ENCODE measurements around the gene KLHL17.

Gene KLHL17

DNA sequence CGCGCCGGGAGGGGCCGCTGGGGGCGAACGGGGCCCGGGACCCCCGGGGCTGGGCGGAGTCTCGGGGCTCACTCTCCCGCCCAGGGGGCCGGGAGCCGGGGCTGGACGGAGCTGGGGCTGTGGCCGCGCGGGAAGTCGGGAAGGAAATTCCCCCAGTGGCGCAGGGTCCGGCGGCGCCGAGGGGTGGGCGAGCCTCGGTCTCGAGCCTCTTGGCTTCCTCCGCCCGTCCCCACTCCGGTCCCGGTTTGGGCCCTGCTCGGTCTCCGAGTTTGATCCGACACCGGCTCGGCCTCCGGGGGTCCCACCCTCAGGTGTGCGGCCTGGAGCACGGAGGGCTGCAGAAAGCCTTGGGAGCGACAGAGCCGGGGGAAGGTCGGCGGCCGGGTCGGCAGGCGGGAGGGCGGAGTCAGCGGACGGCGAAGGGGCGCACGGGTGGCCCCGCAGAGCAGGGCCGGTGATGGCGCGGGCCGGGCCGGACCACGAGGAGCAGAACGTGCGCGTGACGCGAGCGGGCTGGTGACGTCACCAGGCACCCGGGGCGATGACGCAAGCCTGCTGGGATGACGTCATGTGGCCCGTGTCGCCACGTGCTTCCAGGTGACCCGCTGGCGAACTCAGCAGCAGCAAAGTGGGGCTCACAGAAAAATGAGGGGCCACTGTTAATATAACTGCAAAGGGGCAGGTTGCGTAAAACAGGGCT is 40.1 kb downstream of the KLHL17 start:
- TF ChIP-seq, protein P1, sequence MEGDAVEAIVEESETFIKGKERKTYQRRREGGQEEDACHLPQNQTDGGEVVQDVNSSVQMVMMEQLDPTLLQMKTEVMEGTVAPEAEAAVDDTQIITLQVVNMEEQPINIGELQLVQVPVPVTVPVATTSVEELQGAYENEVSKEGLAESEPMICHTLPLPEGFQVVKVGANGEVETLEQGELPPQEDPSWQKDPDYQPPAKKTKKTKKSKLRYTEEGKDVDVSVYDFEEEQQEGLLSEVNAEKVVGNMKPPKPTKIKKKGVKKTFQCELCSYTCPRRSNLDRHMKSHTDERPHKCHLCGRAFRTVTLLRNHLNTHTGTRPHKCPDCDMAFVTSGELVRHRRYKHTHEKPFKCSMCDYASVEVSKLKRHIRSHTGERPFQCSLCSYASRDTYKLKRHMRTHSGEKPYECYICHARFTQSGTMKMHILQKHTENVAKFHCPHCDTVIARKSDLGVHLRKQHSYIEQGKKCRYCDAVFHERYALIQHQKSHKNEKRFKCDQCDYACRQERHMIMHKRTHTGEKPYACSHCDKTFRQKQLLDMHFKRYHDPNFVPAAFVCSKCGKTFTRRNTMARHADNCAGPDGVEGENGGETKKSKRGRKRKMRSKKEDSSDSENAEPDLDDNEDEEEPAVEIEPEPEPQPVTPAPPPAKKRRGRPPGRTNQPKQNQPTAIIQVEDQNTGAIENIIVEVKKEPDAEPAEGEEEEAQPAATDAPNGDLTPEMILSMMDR (IDR thresholded peaks at IDR 0.05) = no peak
- no peaks in the 10 kb centered on the region for H3K27me3 ChIP-seq (ENCODE audit: control insufficient read depth, insufficient read depth, low read length)
- no peaks in the 10 kb centered on the region for H3K9me3 ChIP-seq (ENCODE audit: control insufficient read depth, low read length)
- no peaks in the 10 kb centered on the region for H3K79me2 ChIP-seq
- peak overlapping the region; percentile 78 for H3K27ac ChIP-seq
- no peaks in the 10 kb centered on the region for H3K36me3 ChIP-seq (ENCODE audit: control insufficient read depth, insufficient read depth, low read length)
- H2AFZ ChIP-seq = peak overlapping the region; percentile 72
- H3K4me2 ChIP-seq (ENCODE audit: low read length) = peak overlapping the region; percentile 99
- H3K4me1 ChIP-seq = peaks cover 3% of the 10 kb centered on the region
- peak overlapping the region; percentile 82 for H3K4me3 ChIP-seq (ENCODE audit: low read depth, low read length)
- no peak overlapping the region for H3K9ac ChIP-seq

GRCh38 chr1:1001057-1001783 is 40.8 kb downstream of the KLHL17 start:
- TF ChIP-seq, protein P1 (IDR thresholded peaks at IDR 0.05) = no peak
- peak overlapping the region; percentile 99 for H3K4me2 ChIP-seq (ENCODE audit: low read length)
- H3K36me3 ChIP-seq (ENCODE audit: control insufficient read depth, insufficient read depth, low read length) = no peaks in the 10 kb centered on the region
- no peak overlapping the region for H3K9ac ChIP-seq
- no peak overlapping the region for H2AFZ ChIP-seq
- no peaks in the 10 kb centered on the region for H3K27me3 ChIP-seq (ENCODE audit: control insufficient read depth, insufficient read depth, low read length)
- H3K27ac ChIP-seq = peak overlapping the region; percentile 78
- H3K9me3 ChIP-seq (ENCODE audit: control insufficient read depth, low read length) = no peaks in the 10 kb centered on the region
- peaks cover 3% of the 10 kb centered on the region for H3K4me1 ChIP-seq
- H3K79me2 ChIP-seq = no peaks in the 10 kb centered on the region
- peak overlapping the region; percentile 82 for H3K4me3 ChIP-seq (ENCODE audit: low read depth, low read length)

GRCh38 chr1:1003618-1004419 is 43.4 kb downstream of the KLHL17 start:
- Histone ChIP-seq H2AFZ (no peak overlapping the region), H3K9ac (no peak overlapping the region), H3K4me3 (ENCODE audit: low read depth, low read length) (no peak overlapping the region), H3K27ac (no peak overlapping the region), H3K4me2 (ENCODE audit: low read length) (no peak overlapping the region), H3K4me1 (peaks cover 3% of the 10 kb centered on the region), H3K9me3 (ENCODE audit: control insufficient read depth, low read length) (no peaks in the 10 kb centered on the region), H3K79me2 (no peaks in the 10 kb centered on the region), H3K36me3 (ENCODE audit: control insufficient read depth, insufficient read depth, low read length) (no peaks in the 10 kb centered on the region), H3K27me3 (ENCODE audit: control insufficient read depth, insufficient read depth, low read length) (no peaks in the 10 kb centered on the region)
- TF ChIP-seq, protein P1 (IDR thresholded peaks at IDR 0.05) = no peak

GRCh38 chr1:1004420-1004779 is 44.0 kb downstream of the KLHL17 start:
- H3K9ac ChIP-seq = no peak overlapping the region
- TF ChIP-seq, protein P1 (IDR thresholded peaks at IDR 0.05) = no peak
- H3K9me3 ChIP-seq (ENCODE audit: control insufficient read depth, low read length) = no peaks in the 10 kb centered on the region
- no peaks in the 10 kb centered on the region for H3K36me3 ChIP-seq (ENCODE audit: control insufficient read depth, insufficient read depth, low read length)
- H3K27me3 ChIP-seq (ENCODE audit: control insufficient read depth, insufficient read depth, low read length) = no peaks in the 10 kb centered on the region
- peaks cover 3% of the 10 kb centered on the region for H3K4me1 ChIP-seq
- no peaks in the 10 kb centered on the region for H3K79me2 ChIP-seq
- no peak overlapping the region for H3K27ac ChIP-seq
- no peak overlapping the region for H3K4me3 ChIP-seq (ENCODE audit: low read depth, low read length)
- H3K4me2 ChIP-seq (ENCODE audit: low read length) = no peak overlapping the region
- no peak overlapping the region for H2AFZ ChIP-seq

Data from parathyroid adenoma (tissue), 2 donors.